Measurements from ENCODE around the gene RUFY3.

- TF ChIP-seq CTCF (conservative IDR thresholded peaks at IDR 0.05) (no peak), ZFX (IDR thresholded peaks at IDR 0.05) (no peak)
These were observed 20.5 kb upstream of the RUFY3 start for GRCh38 chr4:70701271-70701670.
